ENCODE measurements around the gene VWA2.

VWA2 gene

GRCh38 chr10:114239117-114239993, at the start of gene VWA2:
VWA2 (plus strand) TSS chr10:114239254; CDS start chr10:114248714, 9,460 bp downstream.
- DNase-seq (peak; percentile 69), ATAC-seq (peak; percentile 72)

GRCh38 chr10:114189700-114190099, 49.4 kb upstream of the VWA2 start:
- DNase-seq (no peak), ATAC-seq (no peak)

GRCh38 chr10:114195079-114195478, 44.0 kb upstream of the VWA2 start:
- ATAC-seq, result no peak
- DNase-seq, result no peak

- no peak for ATAC-seq
- DNase-seq, result no peak
Measured at GRCh38 chr10:114199239-114199638, 39.8 kb upstream of the VWA2 start.

- no peak for DNase-seq
- ATAC-seq, result no peak
Measured at GRCh38 chr10:114202812-114203211, 36.2 kb upstream of the VWA2 start.

GRCh38 chr10:114206902-114207301, 32.2 kb upstream of the VWA2 start:
- ATAC-seq, result no peak
- DNase-seq, result no peak

GRCh38 chr10:114207349-114207748, 31.7 kb upstream of the VWA2 start:
- DNase-seq (no peak), ATAC-seq (no peak)

- no peak for ATAC-seq
- no peak for DNase-seq
Measured at GRCh38 chr10:114208351-114208750, 30.7 kb upstream of the VWA2 start.

GRCh38 chr10:114212153-114212552, 26.9 kb upstream of the VWA2 start:
- ATAC-seq (no peak), DNase-seq (no peak)

GRCh38 chr10:114215033-114215432, 24.0 kb upstream of the VWA2 start:
- no peak for DNase-seq
- no peak for ATAC-seq

- DNase-seq, result no peak
Measured at GRCh38 chr10:114220281-114220680, 18.8 kb upstream of the VWA2 start.

GRCh38 chr10:114221235-114221634, 17.8 kb upstream of the VWA2 start:
- ATAC-seq (no peak), DNase-seq (no peak)

More at GRCh38 chr10:114220281-114220680, 18.8 kb upstream of the VWA2 start:
- no peak for ATAC-seq

GRCh38 chr10:114223066-114223465, 16.0 kb upstream of the VWA2 start:
- ATAC-seq (no peak), DNase-seq (no peak)

GRCh38 chr10:114228156-114228555, 10.9 kb upstream of the VWA2 start:
- no peak for DNase-seq

GRCh38 chr10:114232561-114233176, 6.4 kb upstream of the VWA2 start:
- ATAC-seq (no peak), DNase-seq (no peak)

More at GRCh38 chr10:114228156-114228555, 10.9 kb upstream of the VWA2 start:
- no peak for ATAC-seq

- DNase-seq, result no peak
- no peak for ATAC-seq
Measured at GRCh38 chr10:114233482-114233881, 5.6 kb upstream of the VWA2 start.

- ATAC-seq, result peak; percentile 93
Measured at GRCh38 chr10:114234132-114234531, 4.9 kb upstream of the VWA2 start.

GRCh38 chr10:114239994-114240345, 916 bp downstream of the VWA2 start:
- no peak for DNase-seq
- ATAC-seq, result no peak

More at GRCh38 chr10:114234132-114234531, 4.9 kb upstream of the VWA2 start:
- DNase-seq, result no peak

- no peak for ATAC-seq
- DNase-seq, result no peak
Measured at GRCh38 chr10:114242235-114242634, 3.2 kb downstream of the VWA2 start.

- no peak for ATAC-seq
- no peak for DNase-seq
Measured at GRCh38 chr10:114243661-114244060, 4.6 kb downstream of the VWA2 start.

GRCh38 chr10:114244126-114244525, 5.1 kb downstream of the VWA2 start:
- ATAC-seq, result no peak
- DNase-seq, result no peak

GRCh38 chr10:114245121-114245791, 6.2 kb downstream of the VWA2 start:
- no peak for DNase-seq

More at GRCh38 chr10:114245121-114245791, 6.2 kb downstream of the VWA2 start:
- no peak for ATAC-seq

Measured in stimulated activated naive CD8-positive, alpha-beta T cell treated with anti-CD3 and anti-CD28 coated beads, Interleukin-15, Interleukin-2, amounts not matched to agents 100 U/mL and 50 U/mL, for 24 hours (primary cell).